Activated naive CD8-positive, alpha-beta T cell treated with anti-CD3 and anti-CD28 coated beads for 36 hours (primary cell): ENCODE results near the gene FCGBP. TPM values are rescaled to one million over a fixed set of nuclear protein-coding genes. Genes with fewer than 3 reads are reported as not detected.
"Not testable (repeated sequence)": the region's sequence is repeated elsewhere in the genome, so short reads cannot be mapped to it uniquely, and the experiment has no call there.

ENCODE experiments used
- DNase-seq: peaks from one replicate; pipeline ENCODE4 v3.0.0; 2021
- H3K27ac Mint-ChIP-seq: one replicate; pipeline ENCODE4 v1.8.0; 2022; ENCODE audit warnings: mild to moderate bottlenecking, moderate library complexity, mixed read lengths
- H3K27me3 Mint-ChIP-seq: one replicate; pipeline ENCODE4 v1.8.0; 2022; ENCODE audit warnings: mild to moderate bottlenecking, mixed read lengths
- H3K36me3 Mint-ChIP-seq: one replicate; pipeline ENCODE4 v1.8.0; 2021; ENCODE audit warnings: mild to moderate bottlenecking, mixed read lengths
- H3K4me1 Mint-ChIP-seq: one replicate; pipeline ENCODE4 v1.8.0; 2021; ENCODE audit warnings: mixed read lengths
- H3K4me3 Mint-ChIP-seq: one replicate; pipeline ENCODE4 v1.8.0; 2022; ENCODE audit warnings: mild to moderate bottlenecking, moderate library complexity, mixed read lengths
- H3K9me3 Mint-ChIP-seq: one replicate; pipeline ENCODE4 v1.8.0; 2022; ENCODE audit warnings: mixed read lengths
- total RNA-seq, 2 experiments: library from RNA; stranded (reverse); gene quantifications; one replicate each; pipeline ENCODE4 v1.2.3, GENCODE V29; 2021

Gene FCGBP
- total RNA-seq, 2 experiments from 2014 or later: 7.0 to 8.0 TPM

- H3K27me3 Mint-ChIP-seq, DNase-seq: not testable (repeated sequence)
- peak overlapping the region; percentile 89 for H3K27ac Mint-ChIP-seq
Measured at GRCh38 chr19:39958942-39959341, 24.5 kb upstream of the FCGBP start.

GRCh38 chr19:39957886-39958285 is 23.5 kb upstream of the FCGBP start:
- peaks cover 65% of the 10 kb centered on the region for H3K4me1 Mint-ChIP-seq
- peak overlapping the region; percentile 84 for H3K27ac Mint-ChIP-seq
- not testable (repeated sequence) for H3K4me3 Mint-ChIP-seq, H3K36me3 Mint-ChIP-seq, H3K9me3 Mint-ChIP-seq, H3K27me3 Mint-ChIP-seq, DNase-seq

More at GRCh38 chr19:39958942-39959341, 24.5 kb upstream of the FCGBP start:
- not testable (repeated sequence) for H3K36me3 Mint-ChIP-seq, H3K9me3 Mint-ChIP-seq
- H3K4me1 Mint-ChIP-seq: peaks cover 58% of the 10 kb centered on the region
- H3K4me3 Mint-ChIP-seq: peak overlapping the region; percentile 56

GRCh38 chr19:39953915-39954314 is 19.5 kb upstream of the FCGBP start:
- Mint-ChIP-seq H3K27me3 (no peaks in the 10 kb centered on the region), H3K4me1 (peaks cover 82% of the 10 kb centered on the region), H3K27ac (peak overlapping the region; percentile 97), H3K4me3 (peak overlapping the region; percentile 60), H3K9me3 (peaks cover 2% of the 10 kb centered on the region), H3K36me3 (peaks cover 38% of the 10 kb centered on the region)
- no peak for DNase-seq

- H3K9me3 Mint-ChIP-seq: peaks cover 11% of the 10 kb centered on the region
- H3K4me3 Mint-ChIP-seq: peak overlapping the region; percentile 85
- H3K27ac Mint-ChIP-seq: peak overlapping the region; percentile 97
- H3K4me1 Mint-ChIP-seq: peaks cover 86% of the 10 kb centered on the region
- H3K36me3 Mint-ChIP-seq: peaks cover 59% of the 10 kb centered on the region
- no peaks in the 10 kb centered on the region for H3K27me3 Mint-ChIP-seq
- DNase-seq: no peak
Measured at GRCh38 chr19:39951686-39952085, 17.3 kb upstream of the FCGBP start.

GRCh38 chr19:39951065-39951650 is 16.7 kb upstream of the FCGBP start:
- Mint-ChIP-seq H3K9me3 (peaks cover 11% of the 10 kb centered on the region), H3K27me3 (no peaks in the 10 kb centered on the region), H3K4me1 (peaks cover 84% of the 10 kb centered on the region), H3K27ac (peak overlapping the region; percentile 97), H3K4me3 (peak overlapping the region; percentile 85), H3K36me3 (peaks cover 61% of the 10 kb centered on the region)
- DNase-seq: no peak

- peaks cover 64% of the 10 kb centered on the region for H3K36me3 Mint-ChIP-seq
- DNase-seq: peak; percentile 35
- H3K27ac Mint-ChIP-seq: peak overlapping the region; percentile 97
- H3K4me1 Mint-ChIP-seq: peaks cover 84% of the 10 kb centered on the region
- peak overlapping the region; percentile 60 for H3K4me3 Mint-ChIP-seq
- no peaks in the 10 kb centered on the region for H3K27me3 Mint-ChIP-seq
- H3K9me3 Mint-ChIP-seq: peaks cover 12% of the 10 kb centered on the region
Measured at GRCh38 chr19:39949026-39949747, 14.8 kb upstream of the FCGBP start.

GRCh38 chr19:39946532-39946931 is 12.1 kb upstream of the FCGBP start:
- H3K36me3 Mint-ChIP-seq: peaks cover 62% of the 10 kb centered on the region
- H3K4me3 Mint-ChIP-seq: no peak overlapping the region
- peaks cover 11% of the 10 kb centered on the region for H3K9me3 Mint-ChIP-seq
- peak overlapping the region; percentile 31 for H3K27ac Mint-ChIP-seq
- H3K4me1 Mint-ChIP-seq: peaks cover 80% of the 10 kb centered on the region
- H3K27me3 Mint-ChIP-seq: no peaks in the 10 kb centered on the region
- DNase-seq: no peak

- Mint-ChIP-seq H3K4me1 (peaks cover 71% of the 10 kb centered on the region), H3K27ac (peak overlapping the region; percentile 60), H3K9me3 (peaks cover 26% of the 10 kb centered on the region), H3K27me3 (no peaks in the 10 kb centered on the region), H3K36me3 (peaks cover 57% of the 10 kb centered on the region), H3K4me3 (no peak overlapping the region)
- no peak for DNase-seq
Measured at GRCh38 chr19:39943586-39943985, 9.2 kb upstream of the FCGBP start.

- peaks cover 70% of the 10 kb centered on the region for H3K4me1 Mint-ChIP-seq
- H3K27ac Mint-ChIP-seq: peak overlapping the region; percentile 94
- H3K36me3 Mint-ChIP-seq: peaks cover 46% of the 10 kb centered on the region
- no peak for DNase-seq
- peak overlapping the region; percentile 77 for H3K4me3 Mint-ChIP-seq
- H3K9me3 Mint-ChIP-seq: peaks cover 17% of the 10 kb centered on the region
- no peaks in the 10 kb centered on the region for H3K27me3 Mint-ChIP-seq
Measured at GRCh38 chr19:39942366-39942730, 7.9 kb upstream of the FCGBP start.

- H3K9me3 Mint-ChIP-seq: peaks cover 17% of the 10 kb centered on the region
- peak overlapping the region; percentile 77 for H3K4me3 Mint-ChIP-seq
- no peaks in the 10 kb centered on the region for H3K27me3 Mint-ChIP-seq
- peak overlapping the region; percentile 94 for H3K27ac Mint-ChIP-seq
- peaks cover 72% of the 10 kb centered on the region for H3K4me1 Mint-ChIP-seq
- DNase-seq: peak; percentile 58
- peaks cover 41% of the 10 kb centered on the region for H3K36me3 Mint-ChIP-seq
Measured at GRCh38 chr19:39941615-39942365, 7.4 kb upstream of the FCGBP start.

GRCh38 chr19:39941151-39941550 is 6.7 kb upstream of the FCGBP start:
- no peaks in the 10 kb centered on the region for H3K27me3 Mint-ChIP-seq
- peaks cover 40% of the 10 kb centered on the region for H3K36me3 Mint-ChIP-seq
- H3K4me1 Mint-ChIP-seq: peaks cover 75% of the 10 kb centered on the region
- peak overlapping the region; percentile 77 for H3K4me3 Mint-ChIP-seq
- peaks cover 17% of the 10 kb centered on the region for H3K9me3 Mint-ChIP-seq
- peak overlapping the region; percentile 94 for H3K27ac Mint-ChIP-seq
- DNase-seq: peak; percentile 27

GRCh38 chr19:39940221-39940833 is 5.9 kb upstream of the FCGBP start:
- Mint-ChIP-seq H3K9me3 (peaks cover 17% of the 10 kb centered on the region), H3K4me3 (peak overlapping the region; percentile 77), H3K27me3 (no peaks in the 10 kb centered on the region), H3K4me1 (peaks cover 79% of the 10 kb centered on the region), H3K27ac (peak overlapping the region; percentile 94), H3K36me3 (peaks cover 38% of the 10 kb centered on the region)
- no peak for DNase-seq

GRCh38 chr19:39939556-39939955 is 5.1 kb upstream of the FCGBP start:
- Mint-ChIP-seq H3K9me3 (peaks cover 17% of the 10 kb centered on the region), H3K27me3 (no peaks in the 10 kb centered on the region), H3K4me3 (no peak overlapping the region), H3K27ac (peak overlapping the region; percentile 53), H3K4me1 (peaks cover 78% of the 10 kb centered on the region), H3K36me3 (peaks cover 38% of the 10 kb centered on the region)
- no peak for DNase-seq

- Mint-ChIP-seq H3K27ac (peak overlapping the region; percentile 90), H3K36me3 (peaks cover 37% of the 10 kb centered on the region), H3K4me3 (no peak overlapping the region), H3K4me1 (peaks cover 74% of the 10 kb centered on the region), H3K27me3 (no peaks in the 10 kb centered on the region), H3K9me3 (peaks cover 15% of the 10 kb centered on the region)
- DNase-seq: no peak
Measured at GRCh38 chr19:39937787-39938186, 3.4 kb upstream of the FCGBP start.
